OCI-M1 (cell line): ENCODE measurements around the gene SRRM2.
"Not testable (repeated sequence)": the region's sequence is repeated elsewhere in the genome, so short reads cannot be mapped to it uniquely, and the experiment has no call there.

Source experiments
- DNase-seq: peaks from one replicate; lab custom pipeline; 2025; lab: John Stamatoyannopoulos, UW

SRRM2 gene

GRCh38 chr16:2715064-2715463 is 37.4 kb upstream of the SRRM2 start:
- no peak for DNase-seq

DNA sequence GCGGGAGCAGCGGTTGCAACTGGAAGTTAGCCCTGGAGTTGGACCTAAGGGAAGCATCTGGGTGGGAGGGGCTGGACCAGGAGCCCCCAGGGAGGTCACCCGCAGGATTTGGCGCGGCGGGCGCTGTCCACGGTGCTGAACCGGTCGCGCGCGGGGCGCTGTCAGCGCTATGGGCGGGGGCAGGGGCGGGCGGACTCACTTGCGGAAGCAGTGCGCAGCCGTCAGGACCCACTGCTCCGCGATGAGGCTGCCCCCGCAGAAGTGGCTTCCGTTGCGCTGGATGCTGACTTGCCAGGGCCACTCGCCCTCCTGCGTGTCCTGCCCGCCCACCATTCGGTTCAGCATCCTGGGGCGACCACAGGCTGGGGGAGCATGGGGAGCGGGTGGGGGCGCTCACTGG is 36.9 kb upstream of the SRRM2 start:
- DNase-seq: peak; percentile 66

DNA sequence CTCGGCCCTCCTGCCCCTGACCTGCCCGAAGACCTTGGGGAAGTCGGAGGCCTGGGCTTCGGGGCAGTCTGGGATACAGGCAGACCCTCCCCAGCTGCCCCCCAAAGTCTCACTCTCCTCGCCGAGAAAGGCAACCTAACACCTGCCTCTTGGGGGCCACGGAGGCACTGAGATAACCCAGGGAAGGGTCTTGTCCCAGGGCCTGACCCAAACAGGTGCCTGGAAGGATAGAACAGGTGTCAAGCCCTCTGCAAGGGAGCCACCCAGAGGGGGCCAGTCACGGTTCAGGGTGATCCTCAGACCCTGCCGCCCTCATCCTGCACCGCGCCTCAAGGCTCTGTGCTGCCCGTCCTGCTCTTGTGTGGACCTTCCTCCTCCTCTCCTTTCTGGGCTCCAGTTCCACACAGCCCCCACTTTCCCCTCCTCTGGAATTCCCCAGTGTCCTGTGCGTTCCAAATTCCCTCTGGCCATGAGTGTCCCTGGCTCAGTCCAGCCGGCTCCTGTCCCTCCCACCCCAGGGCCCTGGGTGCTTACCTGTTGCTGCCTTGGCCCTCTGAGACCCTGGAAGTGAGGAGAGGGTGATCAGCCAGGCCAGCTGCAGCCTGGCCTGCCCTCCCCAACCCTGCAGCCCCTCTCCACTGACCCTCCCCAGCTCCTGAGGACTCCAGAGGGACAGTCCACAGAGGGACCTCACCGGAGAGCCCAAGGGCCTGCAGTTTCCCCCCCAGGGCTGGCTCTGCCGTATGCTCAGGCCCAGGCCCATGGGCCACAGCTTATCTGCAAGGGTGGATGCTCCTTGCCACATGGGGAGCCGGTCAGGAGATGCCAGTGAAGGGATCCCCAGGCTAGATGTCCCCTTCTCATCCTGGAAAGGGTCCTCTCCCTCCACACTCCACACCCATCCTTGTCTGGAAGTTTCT is 36.2 kb upstream of the SRRM2 start:
- no peak for DNase-seq

GRCh38 chr16:2716948-2717347 is 35.5 kb upstream of the SRRM2 start:
- no peak for DNase-seq

DNA sequence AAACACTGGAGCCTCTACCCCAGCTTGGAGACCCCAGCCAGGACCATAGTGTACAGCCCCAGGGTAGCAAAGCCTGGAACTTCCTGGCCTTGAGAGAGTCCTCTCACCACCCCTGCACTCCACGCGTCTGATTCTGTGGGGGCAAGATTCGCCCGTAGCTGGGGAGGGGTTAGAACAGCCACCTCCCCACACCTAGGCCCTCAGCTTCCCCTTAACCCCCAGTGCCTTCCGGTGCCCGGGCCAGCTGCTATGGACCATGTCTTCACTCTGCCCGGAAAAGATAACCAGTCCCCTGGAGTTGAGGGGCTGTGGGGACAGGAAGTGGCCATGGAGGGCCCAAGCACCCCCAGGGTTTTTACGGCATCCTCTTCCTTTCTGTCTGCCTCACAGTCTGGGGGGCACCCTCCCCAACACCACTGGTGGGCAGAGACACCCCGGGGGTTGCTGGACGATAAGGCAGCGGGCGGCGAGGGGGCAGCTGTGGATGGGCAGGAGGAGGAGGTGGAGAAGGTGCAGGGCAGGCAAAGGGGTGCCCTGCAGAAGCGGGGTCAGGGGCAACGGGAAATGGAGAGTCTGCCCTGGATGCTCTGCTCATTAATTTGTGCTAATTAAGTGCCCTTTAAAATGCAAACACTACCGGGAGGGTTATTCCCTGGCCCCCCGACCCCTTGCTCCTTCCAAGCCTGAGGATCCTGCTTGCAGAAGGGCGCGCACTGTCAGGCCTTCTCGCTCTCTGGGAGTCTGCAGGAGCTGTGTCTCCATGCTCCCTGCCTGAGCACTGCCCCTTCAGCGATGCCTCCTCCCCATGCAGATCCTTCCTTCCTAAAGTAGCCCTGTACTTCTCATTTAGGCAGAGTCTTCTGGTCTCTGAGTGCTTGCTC is 34.8 kb upstream of the SRRM2 start:
- DNase-seq: no peak

DNA sequence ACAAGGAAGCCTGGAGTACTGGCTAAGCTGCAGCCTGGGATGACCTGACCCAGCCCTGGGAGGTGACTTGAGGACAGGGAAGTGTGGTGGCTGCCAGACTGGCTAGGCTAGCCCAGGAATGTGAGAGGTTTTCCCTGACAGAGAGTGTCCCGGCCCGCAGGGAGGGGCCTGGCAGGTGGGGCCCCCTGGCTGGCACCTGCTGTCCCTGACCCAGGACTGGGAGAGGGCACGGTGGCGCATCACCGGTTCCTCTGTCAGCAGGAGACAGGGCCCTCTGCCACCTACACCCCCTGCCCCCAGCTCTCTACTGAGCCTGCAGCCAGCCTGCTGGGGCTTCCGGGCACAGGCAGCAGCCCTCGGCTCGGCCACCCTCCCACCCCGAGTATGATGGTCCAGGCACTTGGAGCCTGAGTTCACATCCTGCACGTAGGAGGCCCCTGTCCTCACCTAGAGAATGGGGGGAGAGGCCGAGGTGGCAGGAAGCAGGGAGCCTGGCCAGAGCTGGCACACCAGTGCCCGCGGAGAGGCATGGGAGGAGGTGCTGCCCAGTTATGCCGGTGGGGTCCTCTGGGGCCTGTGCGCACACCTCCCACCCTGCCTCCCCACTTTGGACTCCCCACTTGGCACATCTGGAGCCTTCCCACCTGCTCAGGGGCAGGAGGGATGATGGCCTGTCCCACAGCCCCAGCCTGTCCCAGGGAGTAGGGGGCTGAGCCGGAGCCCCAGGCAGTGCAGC is 32.9 kb upstream of the SRRM2 start:
- no peak for DNase-seq

DNA sequence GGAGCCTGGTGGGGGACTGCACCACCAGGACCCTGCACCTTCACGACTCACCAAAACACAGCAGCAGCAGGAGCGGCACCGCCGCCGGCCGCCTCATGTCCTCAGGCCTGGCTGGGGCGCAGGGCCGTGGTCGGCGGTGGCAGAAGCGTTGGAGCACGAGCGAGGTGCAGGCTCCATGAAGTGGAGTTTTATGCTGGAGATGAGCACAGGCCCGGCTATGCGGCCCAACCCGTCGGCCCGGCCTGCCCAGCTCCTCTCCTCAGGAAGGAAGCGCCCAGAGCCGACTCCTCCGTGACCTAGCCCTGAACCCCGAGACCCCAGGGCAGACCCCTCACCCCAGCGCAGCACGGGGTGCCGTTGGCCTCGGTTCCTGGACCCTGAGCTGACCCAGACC is 32.4 kb upstream of the SRRM2 start, which contains the start of gene PRSS27:
PRSS27 (minus strand) TSS at position 161 of the 394 bp plus-strand sequence; CDS start at position 97, 64 bp downstream.
- DNase-seq: no peak

- peak; percentile 91 for DNase-seq
These were observed 31.5 kb upstream of the SRRM2 start for GRCh38 chr16:2720719-2721633.

GRCh38 chr16:2721634-2722173 is 30.7 kb upstream of the SRRM2 start:
- not testable (repeated sequence) for DNase-seq

- no peak for DNase-seq
These were observed 28.3 kb upstream of the SRRM2 start for GRCh38 chr16:2724088-2724676.

DNA sequence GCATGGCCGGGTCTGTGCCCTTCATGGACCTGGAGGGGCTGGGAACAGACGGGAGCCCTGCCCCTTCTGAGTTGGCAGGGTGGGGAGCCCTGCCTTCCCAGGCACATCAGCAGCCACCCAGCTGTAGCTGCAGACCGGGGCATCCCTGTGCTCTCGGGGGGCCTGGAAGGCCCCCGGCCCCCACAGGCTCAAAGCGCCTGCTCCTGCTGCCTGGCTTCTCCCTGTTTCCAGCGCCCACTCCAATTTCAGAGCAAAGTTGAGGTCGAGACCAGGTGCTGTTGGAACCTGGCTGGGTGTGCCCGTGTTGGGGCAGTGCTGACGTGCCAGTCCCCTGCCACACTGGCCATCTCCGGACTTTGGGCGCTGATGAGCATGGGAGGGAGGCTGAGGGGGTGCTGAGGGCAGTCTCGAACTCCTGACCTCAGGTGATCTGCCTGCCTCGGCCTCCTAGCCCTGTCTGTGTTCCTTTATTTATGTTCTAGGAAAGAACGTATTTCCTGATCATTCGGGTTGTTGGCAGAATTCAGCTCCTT is 27.6 kb upstream of the SRRM2 start:
- no peak for DNase-seq

- DNase-seq: no peak
These were observed 25.5 kb upstream of the SRRM2 start for GRCh38 chr16:2726923-2727322.

DNA sequence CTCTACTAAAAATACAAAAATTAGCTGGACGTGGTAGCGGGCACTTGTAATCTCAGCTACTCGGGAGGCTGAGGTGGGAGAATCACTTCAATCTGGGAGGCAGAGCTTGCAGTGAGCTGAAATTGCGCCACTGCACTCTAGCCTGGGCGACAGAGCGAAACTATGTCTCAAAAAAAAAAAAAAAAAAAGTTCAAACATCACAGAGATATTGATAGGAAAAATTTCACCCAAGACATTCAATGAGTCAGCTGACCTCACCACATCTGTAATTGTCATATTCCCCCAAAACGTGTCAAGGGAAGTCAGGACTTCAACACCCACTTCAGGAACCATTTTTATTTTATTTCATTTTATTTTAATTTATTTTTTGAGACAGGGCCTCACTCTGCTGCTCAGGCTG is 24.4 kb upstream of the SRRM2 start:
- DNase-seq: no peak

- DNase-seq: no peak
These were observed 17.5 kb upstream of the SRRM2 start for GRCh38 chr16:2734844-2735515.

DNA sequence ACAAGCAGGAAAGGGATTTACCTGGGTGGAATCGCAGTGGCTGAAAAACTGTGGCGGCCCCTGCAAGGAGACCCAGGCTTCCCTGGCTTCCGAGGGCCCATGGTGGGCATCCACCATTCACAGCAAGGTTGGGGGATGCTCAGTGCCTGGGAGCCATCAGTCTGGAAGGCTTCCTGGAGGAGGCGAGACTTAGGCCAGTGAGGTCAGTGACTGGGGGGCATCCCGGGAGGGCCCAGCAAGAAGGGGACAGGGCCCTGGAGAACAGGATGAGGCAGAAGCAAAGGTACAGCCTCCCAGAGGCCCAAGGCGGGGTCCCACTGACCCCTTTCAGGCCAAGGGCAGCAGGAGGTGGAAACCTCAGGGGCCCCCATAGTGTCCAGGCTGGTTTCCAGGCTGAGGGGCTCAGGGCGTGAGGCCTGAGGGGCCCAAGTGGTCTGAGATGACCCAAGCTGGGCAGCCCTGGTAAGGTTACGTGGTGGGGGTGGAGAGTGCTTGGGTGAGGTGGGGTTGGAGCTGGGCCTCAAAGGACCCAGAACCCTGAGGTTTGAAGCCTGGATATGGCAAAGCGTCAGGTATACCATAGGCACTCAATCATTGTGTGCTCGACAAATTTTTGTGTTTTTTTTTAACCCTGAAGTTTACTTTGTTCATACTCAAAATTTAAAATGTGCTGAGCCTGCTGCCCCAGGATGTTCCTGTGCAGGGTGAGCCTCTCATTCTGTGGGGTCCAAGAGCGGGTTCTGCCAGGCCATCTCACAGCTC is 15.8 kb upstream of the SRRM2 start:
- no peak for DNase-seq

- no peak for DNase-seq
These were observed 15.2 kb upstream of the SRRM2 start for GRCh38 chr16:2737238-2737605.

GRCh38 chr16:2737895-2738418 is 14.5 kb upstream of the SRRM2 start:
- DNase-seq: no peak

- DNase-seq: no peak
These were observed 13.8 kb upstream of the SRRM2 start for GRCh38 chr16:2738615-2739014.
